AG09309 (cell line): Measurements from ENCODE around the gene NKAIN2.

ENCODE experiments used
- DNase-seq: peaks from one replicate; pipeline ENCODE4 v3.0.0-alpha.2; 2010; ENCODE audit warnings: low read depth
- H3K4me3 ChIP-seq: 2 replicates; pipeline ENCODE4 v1.5.1; 2011; ENCODE audit warnings: mild to moderate bottlenecking, low read depth, low read length, moderate library complexity; ENCODE audit not compliant: control insufficient read depth
- TF ChIP-seq, protein P1 (sequence below): IDR thresholded peaks from 2 replicates; pipeline ENCODE4 v1.5.1; 2011; ENCODE audit warnings: mild to moderate bottlenecking, low read depth, low read length, inconsistent platforms; ENCODE audit not compliant: insufficient read depth, control insufficient read depth; ENCODE audit errors: missing control alignments

NKAIN2 gene

DNA sequence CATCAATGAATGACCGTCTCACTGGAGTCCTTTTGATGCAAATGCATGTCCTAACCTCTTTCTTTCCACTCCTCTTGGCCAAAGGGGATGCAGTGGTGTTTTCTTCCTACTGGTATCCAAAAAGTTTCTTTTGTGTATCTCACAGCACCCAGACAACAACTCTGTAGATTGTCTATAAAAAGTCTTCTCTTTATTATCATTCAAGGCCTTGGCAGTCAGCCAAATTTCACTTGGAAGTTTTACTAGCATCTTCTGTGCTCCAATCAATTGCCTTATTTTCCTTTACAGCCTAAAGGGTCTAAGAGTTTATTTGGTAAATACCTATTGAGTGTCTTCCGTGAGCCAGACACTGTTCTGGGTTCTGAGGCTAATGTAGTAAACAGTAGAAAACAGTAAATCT is 1008.4 kb downstream of the NKAIN2 start:
- TF ChIP-seq, protein P1, sequence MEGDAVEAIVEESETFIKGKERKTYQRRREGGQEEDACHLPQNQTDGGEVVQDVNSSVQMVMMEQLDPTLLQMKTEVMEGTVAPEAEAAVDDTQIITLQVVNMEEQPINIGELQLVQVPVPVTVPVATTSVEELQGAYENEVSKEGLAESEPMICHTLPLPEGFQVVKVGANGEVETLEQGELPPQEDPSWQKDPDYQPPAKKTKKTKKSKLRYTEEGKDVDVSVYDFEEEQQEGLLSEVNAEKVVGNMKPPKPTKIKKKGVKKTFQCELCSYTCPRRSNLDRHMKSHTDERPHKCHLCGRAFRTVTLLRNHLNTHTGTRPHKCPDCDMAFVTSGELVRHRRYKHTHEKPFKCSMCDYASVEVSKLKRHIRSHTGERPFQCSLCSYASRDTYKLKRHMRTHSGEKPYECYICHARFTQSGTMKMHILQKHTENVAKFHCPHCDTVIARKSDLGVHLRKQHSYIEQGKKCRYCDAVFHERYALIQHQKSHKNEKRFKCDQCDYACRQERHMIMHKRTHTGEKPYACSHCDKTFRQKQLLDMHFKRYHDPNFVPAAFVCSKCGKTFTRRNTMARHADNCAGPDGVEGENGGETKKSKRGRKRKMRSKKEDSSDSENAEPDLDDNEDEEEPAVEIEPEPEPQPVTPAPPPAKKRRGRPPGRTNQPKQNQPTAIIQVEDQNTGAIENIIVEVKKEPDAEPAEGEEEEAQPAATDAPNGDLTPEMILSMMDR, result no peak
- no peak for DNase-seq
- no peak overlapping the region for H3K4me3 ChIP-seq

DNA sequence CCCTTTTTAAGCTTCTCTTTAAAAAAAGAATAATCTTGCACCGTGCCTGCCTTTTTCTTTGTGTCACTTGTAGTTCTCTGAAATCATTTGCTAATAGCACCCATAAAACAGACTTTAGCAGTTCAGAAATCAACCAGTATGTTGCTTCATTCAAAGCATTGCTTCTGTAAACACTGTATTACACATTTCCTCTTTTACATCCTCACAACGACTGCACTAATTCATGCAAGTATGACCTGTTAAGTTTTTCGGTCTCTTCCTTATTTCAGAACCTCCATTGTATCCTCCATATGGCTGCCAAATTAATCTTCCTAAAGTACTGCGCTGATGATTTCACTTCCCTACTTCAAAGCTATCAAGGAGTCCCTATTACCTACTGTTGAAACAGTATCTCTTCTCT is 1015.7 kb downstream of the NKAIN2 start:
- TF ChIP-seq, protein P1, result no peak
- no peak for DNase-seq
- no peak overlapping the region for H3K4me3 ChIP-seq

DNA sequence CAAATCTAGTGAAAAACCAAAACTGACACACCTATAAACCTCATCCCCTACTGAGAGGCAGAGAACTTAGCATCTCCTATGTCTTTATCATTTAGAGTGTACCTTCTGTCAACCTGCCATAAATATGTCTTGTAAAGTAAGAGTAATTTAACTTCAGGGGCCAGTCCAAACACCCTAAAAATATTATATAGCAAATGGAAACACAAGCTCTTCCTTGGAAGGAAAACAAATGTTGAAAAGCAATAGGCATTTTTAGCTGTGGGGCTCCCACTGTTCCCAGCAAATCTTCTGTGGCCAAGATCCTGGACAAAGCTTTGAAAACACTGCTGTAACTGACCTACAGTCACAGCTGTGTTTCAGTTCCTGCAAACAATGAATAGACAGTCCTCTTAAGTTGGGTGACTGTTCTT is 1018.5 kb downstream of the NKAIN2 start:
- H3K4me3 ChIP-seq, result no peak overlapping the region
- TF ChIP-seq, protein P1, result no peak
- no peak for DNase-seq

DNA sequence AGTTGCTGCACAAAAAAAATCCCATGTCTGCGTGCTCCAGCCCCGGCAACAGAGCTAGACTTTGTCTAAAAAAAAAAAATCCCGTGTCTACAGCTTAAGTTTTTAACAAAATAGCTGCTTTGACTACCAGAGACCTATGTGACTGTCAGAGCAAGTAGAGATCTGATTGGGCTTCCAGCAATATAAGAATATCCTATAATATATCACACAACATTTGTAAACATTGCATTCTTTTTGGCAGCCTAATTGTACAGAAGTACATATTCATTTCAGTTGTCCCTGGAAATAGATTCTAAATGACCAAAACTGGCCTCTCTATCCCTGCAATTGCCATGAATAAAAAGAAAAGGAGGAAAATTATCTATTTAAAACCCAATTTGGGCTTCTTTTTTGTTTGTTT is 1019.1 kb downstream of the NKAIN2 start:
- H3K4me3 ChIP-seq, result no peak overlapping the region
- TF ChIP-seq, protein P1, result no peak
- no peak for DNase-seq

DNA sequence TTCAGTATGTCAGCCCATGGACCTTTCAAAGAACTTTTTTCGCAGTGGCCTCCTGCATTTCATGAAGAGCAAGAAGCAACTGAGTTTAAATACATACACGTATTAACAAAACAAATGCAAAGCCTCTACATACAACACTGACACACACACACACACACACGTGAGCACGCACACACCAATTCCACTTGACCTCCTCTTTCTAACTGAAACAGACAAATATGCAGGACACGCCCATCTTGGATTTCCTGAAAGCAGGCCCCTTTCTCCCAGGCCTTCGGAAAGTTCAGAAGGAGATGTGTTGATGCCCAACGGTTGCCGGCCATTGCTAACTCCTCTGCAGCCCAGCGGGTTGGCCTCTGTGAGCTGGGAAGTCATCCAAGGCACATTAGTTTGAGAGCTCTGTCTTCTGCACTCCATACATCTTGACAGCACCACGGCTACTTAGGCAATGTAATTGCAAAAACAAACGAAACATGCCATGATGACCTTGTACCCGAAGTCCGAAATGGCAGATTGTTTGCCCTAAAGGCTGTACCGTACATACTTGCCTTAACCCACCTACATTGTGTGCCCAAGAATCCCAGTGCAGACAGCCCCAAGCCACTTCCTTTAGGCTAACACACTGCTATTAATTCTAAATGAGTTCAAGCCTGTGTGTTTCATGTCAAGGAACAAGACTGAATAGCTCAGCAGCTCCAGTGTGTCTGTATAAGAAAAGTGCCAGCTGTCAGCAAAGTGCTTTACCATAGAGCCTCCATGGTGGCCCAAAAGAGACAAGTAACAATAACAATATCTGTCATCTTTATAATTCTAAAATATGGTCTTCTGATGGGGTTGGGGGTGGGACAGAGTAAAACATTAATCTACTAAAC is 1019.8 kb downstream of the NKAIN2 start:
- TF ChIP-seq, protein P1, result no peak
- H3K4me3 ChIP-seq, result no peak overlapping the region
- DNase-seq, result no peak

DNA sequence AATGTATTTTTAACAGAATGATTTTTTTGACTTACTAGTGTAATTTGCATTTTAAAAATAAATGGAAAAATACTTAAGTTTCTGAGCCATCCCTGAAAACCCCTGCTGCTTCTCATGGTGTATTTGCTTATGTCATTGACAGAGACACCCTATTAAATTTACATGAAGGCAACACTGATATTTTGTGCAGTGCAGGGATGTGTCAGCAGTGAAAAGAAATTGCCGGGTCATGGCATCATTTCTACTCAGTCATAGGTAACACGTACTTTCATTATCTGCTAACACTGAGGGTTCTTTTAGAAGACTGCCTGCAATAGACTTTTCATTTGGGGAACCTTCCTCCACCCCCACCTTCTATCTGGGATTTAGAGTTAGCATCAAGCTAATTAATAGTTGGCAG is 1021.9 kb downstream of the NKAIN2 start:
- DNase-seq, result no peak
- TF ChIP-seq, protein P1, result no peak

DNA sequence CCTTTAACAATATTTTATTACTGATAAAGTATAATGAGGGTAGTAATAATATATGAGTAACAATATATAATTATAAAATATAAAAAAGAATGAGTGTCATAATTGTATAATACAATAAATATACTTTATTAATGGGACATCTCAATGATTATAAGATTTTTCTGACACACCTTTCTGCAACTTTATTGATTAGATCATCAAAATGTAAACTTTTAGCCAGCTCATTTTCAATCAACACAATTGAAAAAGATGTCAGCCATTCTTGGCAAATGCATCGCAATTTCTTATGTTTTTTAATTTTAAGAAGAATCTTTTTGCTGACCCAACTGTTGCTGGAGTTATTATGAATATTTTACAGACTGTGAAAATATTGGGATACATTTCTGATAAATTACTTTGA is 1026.2 kb downstream of the NKAIN2 start:
- DNase-seq, result no peak
- no peak overlapping the region for H3K4me3 ChIP-seq
- TF ChIP-seq, protein P1, result no peak

More for the DNA sequence above, 1021.9 kb downstream of the NKAIN2 start:
- no peak overlapping the region for H3K4me3 ChIP-seq
